HG03025 (cell line): ENCODE results near the gene SLC6A6.

Experiments used
- ATAC-seq: cut with Tn5 transposase; IDR thresholded peaks from one replicate; pipeline ENCODE4 v1.9.1; 2021; ENCODE audit warnings: mild to moderate bottlenecking, moderate library complexity; ENCODE audit not compliant: unreplicated experiment, low FRiP score

The SLC6A6 gene

DNA sequence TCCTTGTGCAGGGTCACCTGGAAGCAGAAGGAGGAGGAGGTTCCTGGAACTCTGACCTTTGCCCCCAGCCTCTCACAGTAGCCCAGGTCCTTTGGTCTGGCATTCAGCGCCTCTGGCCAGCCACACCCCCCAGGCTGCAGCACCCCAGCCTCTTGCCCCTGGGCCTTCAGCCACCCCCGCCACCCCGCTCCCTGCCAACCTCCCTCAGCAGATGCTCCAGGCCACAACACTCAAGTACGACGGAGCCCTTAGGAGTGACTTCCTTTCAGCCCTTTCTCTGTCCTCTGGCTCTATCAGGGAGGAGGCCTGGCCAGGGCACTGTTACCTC is 92.5 kb downstream of the SLC6A6 start:
- no peak for ATAC-seq

DNA sequence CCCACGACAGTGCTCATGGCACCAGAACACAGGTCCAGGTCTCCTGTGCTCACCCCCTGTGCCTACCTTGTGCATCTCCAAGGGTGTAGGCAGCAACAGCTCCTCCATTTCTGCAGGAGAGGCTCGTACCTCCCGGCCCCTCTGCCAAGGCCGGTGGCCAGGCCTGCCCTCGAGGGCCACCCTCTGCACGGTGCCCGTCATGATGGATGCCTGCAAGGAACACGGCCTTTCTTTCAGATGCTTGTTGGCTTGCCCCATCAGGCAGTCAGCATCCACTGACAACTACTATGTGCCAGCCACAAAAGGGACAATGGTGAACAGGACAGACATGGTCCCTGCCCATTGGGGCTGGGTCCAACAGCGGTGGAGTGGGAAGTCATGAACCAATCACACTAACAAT is 93.9 kb downstream of the SLC6A6 start:
- ATAC-seq, result no peak

DNA sequence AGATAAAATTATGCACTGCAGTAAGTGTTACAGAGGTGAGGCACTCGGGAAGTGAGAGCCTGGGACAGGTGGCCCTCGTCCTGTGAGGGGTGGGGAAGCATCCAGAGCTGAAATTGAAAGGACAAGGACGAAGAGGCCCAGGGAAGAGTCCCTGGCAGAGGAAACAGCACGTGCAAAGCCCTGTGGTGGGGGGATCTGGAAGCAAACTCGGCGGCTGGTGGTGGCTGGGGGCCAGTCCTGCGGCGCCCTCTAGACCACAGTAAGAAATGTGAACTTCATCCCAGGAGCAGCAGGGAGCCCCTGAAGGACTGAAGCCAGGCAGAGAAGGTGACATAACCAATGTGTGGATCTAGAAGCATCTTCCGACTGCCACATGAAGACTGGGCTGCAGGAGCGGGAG is 94.9 kb downstream of the SLC6A6 start:
- ATAC-seq, result no peak

DNA sequence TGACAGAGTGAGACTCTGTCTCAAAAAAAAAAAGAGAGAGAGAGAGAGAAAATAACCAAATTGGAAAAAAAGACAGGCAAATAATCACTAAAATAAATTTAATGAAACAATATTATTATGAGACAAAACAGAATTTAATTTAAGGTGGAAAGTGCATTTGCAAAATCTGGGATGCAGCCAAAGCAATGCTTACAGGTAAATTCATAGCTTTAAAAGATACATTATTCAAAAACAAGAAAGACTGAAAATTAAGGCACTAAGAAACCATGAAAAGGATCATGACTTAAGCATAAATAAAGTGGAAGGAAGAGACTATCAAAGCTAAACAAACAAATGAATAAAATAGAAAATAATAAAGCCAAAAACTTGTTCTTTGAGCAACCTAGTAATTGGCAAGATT is 100.1 kb downstream of the SLC6A6 start:
- ATAC-seq, result no peak

DNA sequence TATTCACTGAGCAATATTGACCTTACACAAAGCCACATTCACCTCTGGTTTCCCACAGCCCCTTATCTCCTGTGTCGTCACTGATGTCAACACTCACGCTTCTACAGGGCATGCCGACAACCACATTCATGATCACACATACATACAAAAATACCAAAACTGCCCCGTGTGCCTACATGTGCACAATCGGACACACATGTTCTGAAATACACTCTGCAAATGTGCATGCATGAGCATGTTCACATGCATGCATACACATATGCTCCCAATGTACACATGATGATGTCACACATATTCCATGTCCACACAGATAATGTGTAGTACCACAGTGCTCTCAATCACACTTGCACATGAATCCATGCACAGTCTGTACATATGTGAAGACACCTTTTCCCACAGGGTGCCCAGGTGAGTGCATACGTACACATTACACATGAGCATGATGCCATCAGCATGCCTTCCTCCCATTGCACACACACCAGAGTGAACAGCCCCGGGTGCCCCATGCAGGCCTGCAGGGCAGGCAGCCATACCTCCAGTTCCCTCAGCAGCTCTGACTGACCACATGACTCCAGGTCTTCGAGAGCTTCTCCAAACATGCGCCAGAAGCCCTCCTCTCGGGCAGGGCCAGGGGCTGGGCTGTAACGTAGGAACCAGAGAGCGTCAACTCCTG is 100.8 kb downstream of the SLC6A6 start:
- no peak for ATAC-seq

DNA sequence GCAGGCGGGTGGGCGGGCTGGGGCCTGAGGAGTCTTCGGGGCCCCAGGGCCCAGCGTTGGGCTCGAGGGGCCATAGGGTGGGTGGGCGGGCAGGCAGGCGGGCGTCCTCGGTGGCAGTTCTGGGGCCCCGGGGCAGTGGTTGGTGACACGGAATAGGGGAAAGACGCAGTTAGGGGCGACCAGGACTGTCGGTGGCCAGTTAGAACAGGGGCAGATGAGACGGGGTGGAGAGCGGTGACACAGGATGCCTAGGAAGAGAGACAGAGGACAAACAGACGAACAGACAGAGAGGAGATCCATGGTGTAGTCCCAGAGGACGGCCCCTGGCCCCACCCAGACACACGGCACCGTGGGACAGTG is 101.3 kb downstream of the SLC6A6 start:
- no peak for ATAC-seq

DNA sequence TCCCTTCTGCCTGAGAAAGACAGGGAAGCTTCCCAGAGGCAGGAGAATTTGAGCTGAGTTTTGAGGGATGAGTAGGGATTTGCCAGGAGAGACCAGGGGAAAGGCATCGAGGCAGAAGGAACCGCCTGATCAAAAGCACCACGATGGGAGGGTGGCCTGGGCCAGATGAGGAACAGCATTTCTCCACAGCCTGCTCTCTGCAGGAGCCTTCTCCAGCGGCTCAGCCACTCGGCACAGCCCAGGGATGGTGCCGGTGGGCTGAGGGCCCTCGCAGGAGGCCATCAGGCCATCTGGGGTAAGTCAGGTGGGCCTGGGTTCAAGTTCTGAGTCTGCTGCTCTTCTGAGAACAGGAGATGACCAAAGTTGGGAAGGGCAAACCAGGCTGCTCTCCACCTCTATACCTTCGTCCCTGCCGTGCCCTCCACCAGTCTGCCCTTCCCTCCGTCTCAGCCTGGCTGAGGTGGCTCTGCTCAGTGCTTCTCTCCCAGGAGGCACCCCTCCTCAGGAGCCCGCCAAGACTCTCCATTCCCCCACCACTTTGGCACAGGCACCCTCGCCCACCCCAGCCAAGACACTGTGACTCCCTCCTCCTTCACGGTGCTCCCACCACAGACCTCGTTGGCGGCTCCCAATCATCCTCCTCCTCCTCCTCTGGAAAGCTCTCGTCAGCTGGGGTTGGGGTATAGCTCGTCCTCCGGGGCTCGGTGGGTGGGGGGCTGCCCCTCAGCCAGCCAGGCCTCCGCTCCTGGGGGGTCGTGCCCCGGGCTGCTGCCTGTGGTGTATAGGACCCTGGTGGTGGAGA is 102.8 kb downstream of the SLC6A6 start:
- ATAC-seq, result no peak

DNA sequence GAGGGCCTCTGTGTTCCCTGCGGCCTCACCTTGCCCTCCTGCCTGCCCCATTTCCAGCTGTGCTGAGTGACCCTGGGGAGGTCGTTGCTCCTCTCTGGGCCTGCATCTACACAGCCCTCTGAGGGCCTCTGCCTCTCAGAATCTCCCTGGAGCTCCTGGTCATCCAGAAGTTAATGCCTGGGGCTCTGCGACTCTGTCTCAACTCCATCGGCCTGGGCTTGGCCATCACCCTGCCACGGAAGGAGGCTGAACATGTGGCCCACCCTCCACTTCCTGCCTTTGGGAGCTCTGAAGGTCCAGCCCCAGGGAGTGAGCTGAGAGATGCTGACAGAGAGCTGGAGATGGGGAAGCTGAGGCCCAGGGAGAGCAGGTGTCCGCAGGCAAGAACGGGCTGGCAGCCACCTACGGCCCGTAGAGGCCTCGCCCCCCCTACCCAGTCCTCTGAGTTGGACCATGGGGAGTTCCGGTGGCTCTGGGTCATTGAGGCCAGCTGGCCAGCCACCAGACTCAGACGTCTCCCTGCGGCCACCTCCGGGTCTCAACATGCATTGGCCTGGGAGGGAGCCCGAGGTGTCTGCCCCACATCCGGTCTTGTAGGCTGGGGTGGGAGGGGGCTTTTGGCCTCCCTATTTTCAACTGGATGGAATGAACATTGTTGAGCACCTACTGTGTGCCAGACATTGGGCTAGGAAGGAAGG is 103.5 kb downstream of the SLC6A6 start:
- no peak for ATAC-seq

DNA sequence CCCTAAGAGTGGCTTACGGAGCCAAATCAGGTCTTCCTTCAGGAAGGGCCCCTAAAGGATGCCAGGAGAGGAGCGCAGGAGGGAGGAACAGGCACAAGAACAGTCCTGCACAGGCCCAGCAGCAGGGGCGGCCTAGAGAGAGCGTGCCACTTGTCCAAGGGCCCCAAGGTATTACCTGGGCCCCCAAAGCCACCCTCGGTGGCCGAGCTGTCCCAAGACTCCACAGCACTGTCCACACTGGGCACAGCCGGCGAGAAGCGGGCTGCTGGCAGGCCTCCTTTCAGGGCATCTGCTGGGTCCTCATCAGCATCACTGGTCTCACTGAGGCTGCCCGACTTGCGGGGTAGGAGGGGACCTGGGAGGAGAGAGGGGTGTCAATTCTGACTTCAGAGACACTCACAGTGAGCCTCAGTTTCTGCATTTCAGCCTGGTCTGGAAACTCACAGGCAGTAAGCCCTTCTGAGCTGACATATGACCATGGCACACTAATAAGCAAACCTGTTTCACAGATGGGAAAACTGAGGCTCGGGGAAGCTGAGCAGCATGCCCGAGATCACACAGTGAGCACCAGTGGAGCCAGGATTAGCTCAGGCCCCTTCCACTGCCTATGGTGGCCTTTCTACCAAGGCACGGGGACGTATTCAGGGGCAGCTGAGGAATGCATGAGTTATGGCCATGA is 104.4 kb downstream of the SLC6A6 start:
- ATAC-seq, result no peak

DNA sequence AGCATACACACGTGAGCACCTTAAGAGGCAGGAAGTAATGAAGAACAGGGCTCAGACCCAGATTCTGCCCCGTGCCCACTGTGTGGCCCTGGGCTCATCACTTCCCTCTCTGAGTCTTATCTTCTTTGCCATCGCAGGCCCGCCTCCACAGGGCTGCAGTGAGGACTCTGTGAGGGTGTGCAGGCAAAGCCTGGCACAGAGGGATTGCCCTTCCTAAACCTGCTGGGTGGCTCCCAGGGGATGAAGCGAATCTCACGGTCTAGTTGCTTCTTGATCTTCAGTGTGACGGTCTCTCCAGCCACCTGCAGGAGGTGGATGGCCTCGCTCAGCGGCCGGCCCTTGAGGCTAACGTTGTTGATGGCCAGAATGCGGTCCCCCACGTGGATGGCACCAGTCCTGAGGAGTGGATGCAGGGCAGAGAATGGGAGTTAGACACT is 104.9 kb downstream of the SLC6A6 start:
- no peak for ATAC-seq

DNA sequence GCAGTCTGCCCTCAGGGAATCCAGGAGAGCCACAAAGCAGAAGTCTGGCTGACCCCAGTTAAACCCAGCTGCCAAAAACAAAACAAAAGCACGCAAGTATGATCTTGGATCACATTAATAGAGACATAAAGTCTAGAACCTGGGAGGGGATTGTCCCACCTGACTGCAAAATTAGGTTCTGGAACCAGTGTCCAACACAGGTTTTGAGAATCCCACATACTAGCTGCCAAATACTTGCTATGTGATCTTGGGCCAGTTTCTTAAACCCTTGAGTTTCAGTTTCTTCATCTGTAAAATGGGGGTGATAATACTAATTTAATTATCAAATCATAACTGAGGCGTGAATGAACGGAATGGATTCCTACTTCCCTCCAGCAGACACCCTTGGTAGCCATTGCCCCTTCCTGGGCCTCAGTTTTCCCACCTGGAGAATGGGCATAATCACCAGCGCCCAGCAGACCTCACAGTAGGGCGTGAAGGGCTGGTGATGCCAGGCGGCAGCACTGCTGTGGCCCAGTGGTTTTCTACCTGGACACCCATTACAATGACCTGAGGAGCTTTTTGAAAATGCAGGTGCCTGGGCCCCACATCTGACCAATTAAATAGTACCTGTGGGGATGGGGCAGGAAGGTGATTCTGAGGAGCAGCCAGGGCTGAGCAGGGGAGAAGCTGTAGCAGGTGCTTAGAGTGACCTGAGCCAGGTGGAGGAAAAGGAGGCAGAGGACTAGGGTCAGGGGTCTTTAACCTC is 105.5 kb downstream of the SLC6A6 start:
- ATAC-seq, result no peak

DNA sequence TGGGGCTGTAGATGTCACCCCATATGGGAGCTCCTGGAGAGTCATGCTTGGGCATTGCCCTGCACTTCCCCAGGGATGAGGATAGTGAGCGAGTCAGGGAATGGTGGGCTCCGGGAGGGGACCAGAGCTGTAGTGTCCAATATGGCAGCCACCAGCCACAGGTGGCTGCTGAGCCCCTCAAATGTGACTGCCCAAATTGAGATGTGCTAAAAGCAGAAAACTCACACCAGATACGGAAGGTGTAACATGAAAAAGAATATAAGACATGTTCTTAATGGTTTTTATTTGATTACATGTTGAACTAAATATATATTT is 106.1 kb downstream of the SLC6A6 start:
- ATAC-seq, result no peak

DNA sequence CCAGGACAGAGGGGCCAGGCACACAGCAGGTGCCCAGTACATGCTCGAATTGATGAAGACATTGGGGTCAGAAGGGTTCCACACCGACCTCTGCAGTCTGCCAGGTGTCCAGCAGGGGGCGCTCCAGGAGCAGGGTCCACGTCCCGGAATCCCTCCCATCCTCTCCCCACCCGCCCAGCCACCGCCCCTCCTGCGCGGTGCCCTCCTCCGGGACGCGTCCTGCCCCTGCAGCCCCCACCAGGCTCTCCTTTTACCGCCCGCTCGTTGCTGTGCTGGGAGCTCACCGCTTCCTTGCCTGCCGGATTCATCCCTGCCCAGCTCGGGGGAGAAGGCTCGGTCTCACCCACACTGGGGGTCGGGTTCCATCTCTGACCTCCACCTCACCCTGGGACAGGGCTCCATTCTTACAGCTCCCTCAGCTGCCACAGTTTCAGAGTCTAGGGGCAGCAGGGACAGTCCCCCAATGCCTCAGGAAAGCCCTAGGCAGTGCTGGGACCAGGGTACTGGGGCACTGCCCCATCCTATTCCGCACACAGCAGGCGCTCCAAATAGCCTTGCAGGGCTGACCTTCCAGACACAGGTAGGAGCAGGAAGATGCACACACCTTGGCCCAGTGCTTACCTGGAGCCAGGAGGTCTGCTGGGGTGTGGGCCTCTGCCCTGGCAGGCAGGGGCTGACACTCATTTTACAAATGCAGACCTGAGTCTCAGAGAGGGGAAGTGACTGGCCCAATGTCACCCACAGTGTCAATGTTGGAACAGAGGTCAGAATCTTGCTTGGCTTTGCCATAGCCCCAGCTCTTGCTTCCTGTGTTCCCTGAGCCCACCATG is 106.8 kb downstream of the SLC6A6 start:
- ATAC-seq, result no peak

DNA sequence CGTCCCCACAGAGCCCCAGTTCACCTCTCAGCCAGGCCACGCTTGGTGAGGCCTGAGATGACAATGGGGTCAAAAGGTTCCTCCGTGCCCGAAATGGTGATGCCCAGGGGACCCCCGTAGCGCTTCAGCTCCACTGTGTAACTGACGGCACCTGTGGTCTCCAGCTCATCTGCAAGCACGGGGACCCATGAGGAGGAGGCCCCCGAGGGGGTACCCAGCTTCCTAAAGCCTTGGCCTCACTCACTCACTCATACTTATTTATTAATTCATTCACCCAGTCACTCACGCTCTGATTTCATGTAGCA is 107.3 kb downstream of the SLC6A6 start:
- no peak for ATAC-seq

DNA sequence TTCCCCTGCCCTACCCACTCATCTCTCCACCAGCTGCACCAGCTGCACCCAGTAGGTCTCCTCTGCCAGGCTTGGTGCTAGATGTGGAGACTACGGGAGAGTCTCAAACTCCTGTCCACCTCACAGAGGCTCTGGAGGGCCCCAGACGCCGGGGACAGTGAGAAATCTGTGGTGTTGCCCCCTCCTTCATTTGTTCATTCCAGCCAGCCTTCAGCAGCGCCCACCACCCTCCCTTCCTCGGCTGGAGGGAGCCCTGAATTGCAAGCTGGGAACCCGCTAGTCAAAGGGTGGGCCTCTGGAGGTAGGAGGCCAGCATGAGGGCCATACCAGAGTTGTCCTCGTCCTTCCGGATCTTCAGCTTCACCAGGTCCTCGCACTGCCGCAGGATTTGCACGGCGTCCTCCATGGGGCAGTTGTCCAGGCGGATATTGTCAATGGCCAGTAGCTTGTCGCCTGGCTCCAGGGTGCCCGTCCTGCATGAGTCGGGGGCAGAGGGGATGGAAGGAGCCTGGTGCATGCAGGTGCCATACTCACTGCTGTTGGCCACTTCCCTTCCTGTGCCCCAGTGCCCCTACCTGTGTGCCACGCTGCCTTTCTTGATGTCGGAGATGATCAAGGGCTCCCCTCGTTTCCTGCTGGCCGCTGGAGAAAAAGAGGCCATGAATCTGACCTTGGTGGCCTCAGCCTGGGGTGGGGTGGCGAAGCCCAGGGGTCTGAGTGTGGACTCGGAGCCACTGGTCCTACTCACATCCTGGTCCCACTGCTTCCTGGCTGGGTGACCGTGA is 108.6 kb downstream of the SLC6A6 start:
- no peak for ATAC-seq

DNA sequence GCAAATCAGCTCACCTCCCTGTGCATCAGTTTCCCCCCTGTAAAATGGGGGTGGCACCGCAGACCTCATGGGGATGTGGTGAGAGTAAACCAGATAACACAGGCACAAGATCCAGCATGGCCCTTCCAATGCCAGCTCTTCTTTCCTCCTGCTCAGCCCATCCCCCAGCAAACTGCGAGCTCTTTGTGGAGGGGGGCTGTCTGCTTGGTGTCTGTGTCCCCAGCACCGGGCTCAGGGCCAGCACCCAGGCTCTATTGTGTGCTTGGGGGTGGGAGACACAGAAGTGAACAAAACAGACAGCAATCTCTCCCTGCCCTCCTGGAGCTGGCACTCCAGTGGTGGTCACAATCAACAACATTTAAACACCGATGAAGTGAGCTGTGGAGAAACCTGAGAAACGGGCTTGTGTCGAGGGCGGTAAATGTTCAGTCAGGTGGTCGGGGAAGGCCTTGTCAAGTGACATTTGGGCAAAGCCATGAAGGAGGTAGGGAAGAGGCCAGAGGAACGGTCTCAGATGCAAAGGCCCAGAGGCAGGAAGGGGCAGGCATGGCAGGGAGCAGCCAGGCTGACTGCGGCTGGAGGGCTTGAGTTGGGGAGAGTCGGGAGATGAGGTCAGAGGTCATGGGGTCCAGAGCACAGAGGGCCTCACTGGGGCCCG is 109.3 kb downstream of the SLC6A6 start:
- ATAC-seq, result no peak

DNA sequence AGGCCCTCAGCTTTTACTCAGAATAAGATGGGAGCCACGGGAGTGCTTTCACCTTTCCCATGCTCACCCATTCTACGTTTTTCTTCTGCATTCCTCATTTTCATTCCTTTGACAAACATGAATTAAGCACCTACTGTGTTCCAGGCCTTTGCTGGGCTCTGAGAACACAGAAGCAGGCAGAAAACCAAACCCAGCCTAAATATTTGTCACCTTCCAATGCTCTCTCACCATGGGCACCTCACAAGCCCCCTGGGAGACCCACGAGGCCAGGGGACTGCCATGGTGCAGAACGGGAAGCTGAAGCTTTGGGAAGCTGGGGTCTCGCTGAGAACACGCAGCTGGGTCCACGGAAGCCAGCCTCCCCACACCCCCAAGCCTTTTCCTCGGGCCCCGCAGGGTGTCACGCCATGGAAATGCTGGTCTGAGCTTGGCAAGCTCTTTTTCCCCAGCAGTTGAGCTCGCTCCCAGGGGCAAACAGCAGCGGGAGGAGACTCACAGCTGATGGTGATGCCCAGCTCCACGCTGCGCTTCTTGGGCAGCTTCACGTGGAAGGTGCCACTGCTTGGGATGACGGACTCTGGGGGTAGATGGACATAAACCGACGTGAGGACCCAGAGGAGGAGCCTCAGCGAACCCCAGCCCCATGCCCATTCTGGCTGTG is 110.0 kb downstream of the SLC6A6 start:
- no peak for ATAC-seq

DNA sequence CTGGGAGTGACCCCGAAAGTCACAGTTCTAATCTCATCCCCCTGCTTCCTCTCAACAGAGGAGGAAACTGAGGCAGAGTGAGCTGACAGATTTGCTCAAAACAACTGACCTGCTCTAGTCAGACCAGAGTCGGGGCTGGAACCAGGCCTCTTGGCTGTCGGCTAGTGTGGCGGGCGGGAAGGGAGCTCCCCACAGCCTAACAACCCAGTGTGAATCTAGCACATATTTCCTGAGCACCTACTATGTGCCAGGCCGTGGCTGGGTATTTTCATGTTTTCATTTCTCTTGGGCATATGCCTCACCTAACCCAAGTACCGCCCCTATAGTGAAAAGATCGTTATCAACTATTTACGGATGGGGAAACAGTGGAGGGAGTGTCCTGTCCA is 110.5 kb downstream of the SLC6A6 start:
- no peak for ATAC-seq
